ENCODE results near the gene CDC20B.
"Not testable (repeated sequence)": the region's sequence is repeated elsewhere in the genome, so short reads cannot be mapped to it uniquely, and the experiment has no call there.

Gene CDC20B

GRCh38 chr5:55096861-55097260, 76.1 kb downstream of the CDC20B start:
- TF ChIP-seq CTCF (IDR thresholded peaks at IDR 0.05; ENCODE audit: low read length) (no peak), EZH2 (IDR thresholded peaks at IDR 0.05; ENCODE audit: borderline replicate concordance, low read length) (no peak)
- Histone ChIP-seq H3K4me2 (ENCODE audit: low read length) (no peak overlapping the region), H3K79me2 (ENCODE audit: insufficient read depth, low read length) (no peaks in the 10 kb centered on the region), H3K27me3 (ENCODE audit: insufficient read depth, low read length) (no peaks in the 10 kb centered on the region), H3K36me3 (ENCODE audit: insufficient read depth, low read length) (no peaks in the 10 kb centered on the region), H3K9ac (ENCODE audit: low read length) (no peak overlapping the region), H3K9me2 (ENCODE audit: low read depth, low read length) (no peaks in the 10 kb centered on the region), H3K4me1 (ENCODE audit: insufficient read depth, low read length, severe bottlenecking) (no peaks in the 10 kb centered on the region), H3F3A (ENCODE audit: insufficient read depth, low read length) (no peaks in the 10 kb centered on the region), H3K4me3 (ENCODE audit: low read depth, low read length, poor library complexity, severe bottlenecking) (no peak overlapping the region), H2AFZ (ENCODE audit: low read length) (no peak overlapping the region), H4K20me1 (ENCODE audit: insufficient read depth, low read length) (no peaks in the 10 kb centered on the region), H3K27ac (ENCODE audit: low read depth, low read length, poor library complexity, severe bottlenecking) (no peak overlapping the region), H3K9me3 (ENCODE audit: low read length) (no peaks in the 10 kb centered on the region)

GRCh38 chr5:55096182-55096581, 76.8 kb downstream of the CDC20B start:
- Histone ChIP-seq H3K9me2 (ENCODE audit: low read depth, low read length) (no peaks in the 10 kb centered on the region), H3K27me3 (ENCODE audit: insufficient read depth, low read length) (no peaks in the 10 kb centered on the region), H3F3A (ENCODE audit: insufficient read depth, low read length) (no peaks in the 10 kb centered on the region), H3K36me3 (ENCODE audit: insufficient read depth, low read length) (no peaks in the 10 kb centered on the region), H3K9ac (ENCODE audit: low read length) (no peak overlapping the region), H4K20me1 (ENCODE audit: insufficient read depth, low read length) (no peaks in the 10 kb centered on the region), H2AFZ (ENCODE audit: low read length) (no peak overlapping the region), H3K79me2 (ENCODE audit: insufficient read depth, low read length) (no peaks in the 10 kb centered on the region), H3K4me2 (ENCODE audit: low read length) (no peak overlapping the region), H3K4me1 (ENCODE audit: insufficient read depth, low read length, severe bottlenecking) (no peaks in the 10 kb centered on the region), H3K27ac (ENCODE audit: low read depth, low read length, poor library complexity, severe bottlenecking) (no peak overlapping the region), H3K9me3 (ENCODE audit: low read length) (no peaks in the 10 kb centered on the region), H3K4me3 (ENCODE audit: low read depth, low read length, poor library complexity, severe bottlenecking) (no peak overlapping the region)
- TF ChIP-seq CTCF (IDR thresholded peaks at IDR 0.05; ENCODE audit: low read length) (no peak), EZH2 (IDR thresholded peaks at IDR 0.05; ENCODE audit: borderline replicate concordance, low read length) (no peak)

DNA sequence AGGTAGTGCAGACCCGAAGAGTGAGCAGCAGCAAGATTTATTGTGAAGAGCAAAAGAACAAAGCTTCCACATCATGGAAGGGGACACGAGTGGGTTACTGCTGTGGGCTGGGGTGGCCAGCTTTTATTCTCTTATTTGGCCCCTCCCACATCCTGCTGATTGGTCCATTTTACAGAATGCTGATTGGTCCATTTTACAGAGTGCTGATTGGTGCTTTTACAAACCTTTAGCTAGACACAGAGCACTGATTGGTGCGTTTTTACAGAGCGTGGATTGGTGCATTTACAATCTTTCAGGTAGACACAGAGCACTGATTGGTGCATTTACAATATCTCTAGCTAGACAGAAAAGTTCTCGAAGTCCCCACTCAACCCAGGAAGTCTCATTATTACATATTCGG, 82.0 kb downstream of the CDC20B start:
- H3K36me3 ChIP-seq (ENCODE audit: insufficient read depth, low read length); H3K9ac ChIP-seq (ENCODE audit: low read length); H3K4me3 ChIP-seq (ENCODE audit: low read depth, low read length, poor library complexity, severe bottlenecking); H3K79me2 ChIP-seq (ENCODE audit: insufficient read depth, low read length); H3F3A ChIP-seq (ENCODE audit: insufficient read depth, low read length); H3K27me3 ChIP-seq (ENCODE audit: insufficient read depth, low read length); H2AFZ ChIP-seq (ENCODE audit: low read length); H4K20me1 ChIP-seq (ENCODE audit: insufficient read depth, low read length); H3K4me2 ChIP-seq (ENCODE audit: low read length); H3K4me1 ChIP-seq (ENCODE audit: insufficient read depth, low read length, severe bottlenecking); H3K9me2 ChIP-seq (ENCODE audit: low read depth, low read length); H3K27ac ChIP-seq (ENCODE audit: low read depth, low read length, poor library complexity, severe bottlenecking); H3K9me3 ChIP-seq (ENCODE audit: low read length): not testable (repeated sequence)

GRCh38 chr5:55089301-55089700, 83.7 kb downstream of the CDC20B start:
- H3K9ac ChIP-seq (ENCODE audit: low read length); H3K79me2 ChIP-seq (ENCODE audit: insufficient read depth, low read length); H3K4me3 ChIP-seq (ENCODE audit: low read depth, low read length, poor library complexity, severe bottlenecking); H4K20me1 ChIP-seq (ENCODE audit: insufficient read depth, low read length); H3K36me3 ChIP-seq (ENCODE audit: insufficient read depth, low read length); H3K4me1 ChIP-seq (ENCODE audit: insufficient read depth, low read length, severe bottlenecking); H3F3A ChIP-seq (ENCODE audit: insufficient read depth, low read length); H3K27ac ChIP-seq (ENCODE audit: low read depth, low read length, poor library complexity, severe bottlenecking); H3K4me2 ChIP-seq (ENCODE audit: low read length); H2AFZ ChIP-seq (ENCODE audit: low read length); H3K9me3 ChIP-seq (ENCODE audit: low read length); H3K27me3 ChIP-seq (ENCODE audit: insufficient read depth, low read length); H3K9me2 ChIP-seq (ENCODE audit: low read depth, low read length): not testable (repeated sequence)

All from OCI-LY1 (cell line).